Mononuclear cell (primary cell): Measurements from ENCODE around the gene FOXA2. TPM values are rescaled to one million over a fixed set of nuclear protein-coding genes. Genes with fewer than 3 reads are reported as not detected.

Experiments
- H3K27me3 ChIP-seq: 2 replicates; pipeline ENCODE4 v1.6.0; 2011; ENCODE audit warnings: low read length, control low read depth; ENCODE audit not compliant: insufficient read depth
- H3K4me1 ChIP-seq: 2 replicates; pipeline ENCODE4 v1.5.1; 2011; ENCODE audit warnings: mild to moderate bottlenecking, low read length, control low read depth; ENCODE audit not compliant: insufficient read depth
- H3K4me3 ChIP-seq: 2 replicates; pipeline ENCODE4 v1.5.1; 2011; ENCODE audit warnings: mild to moderate bottlenecking, low read length, moderate library complexity
- H3K9me3 ChIP-seq: 2 replicates; pipeline ENCODE4 v1.5.1; 2011; ENCODE audit warnings: low read depth, mild to moderate bottlenecking, control low read depth, low read length
- total RNA-seq: library from RNA; depleted of rRNA; stranded (reverse); fragments of >200 nt; gene quantifications from one replicate; pipeline ENCODE4 v1.2.3, GENCODE V29; 2012

FOXA2 gene
- total RNA-seq: not detected

GRCh38 chr20:22584522-22584921, at the start of gene FOXA2:
TSS of gene FOXA2 (minus strand) at chr20:22584572. CDS start at chr20:22584278, 294 bp downstream.
- H3K9me3 ChIP-seq: no peaks in the 10 kb centered on the region
- peaks cover 83% of the 10 kb centered on the region for H3K27me3 ChIP-seq
- H3K4me3 ChIP-seq: no peak within 1 kb of the TSS
- no peaks in the 10 kb centered on the region for H3K4me1 ChIP-seq

GRCh38 chr20:22630701-22631100, 46.3 kb upstream of the FOXA2 start:
- Histone ChIP-seq H3K4me1 (no peaks in the 10 kb centered on the region), H3K27me3 (no peaks in the 10 kb centered on the region), H3K9me3 (no peaks in the 10 kb centered on the region), H3K4me3 (no peak overlapping the region)

GRCh38 chr20:22629927-22630326, 45.6 kb upstream of the FOXA2 start:
- no peaks in the 10 kb centered on the region for H3K4me1 ChIP-seq
- no peak overlapping the region for H3K4me3 ChIP-seq
- no peaks in the 10 kb centered on the region for H3K27me3 ChIP-seq
- H3K9me3 ChIP-seq: no peaks in the 10 kb centered on the region

- H3K4me1 ChIP-seq: no peaks in the 10 kb centered on the region
- no peaks in the 10 kb centered on the region for H3K9me3 ChIP-seq
- H3K27me3 ChIP-seq: no peaks in the 10 kb centered on the region
- H3K4me3 ChIP-seq: no peak overlapping the region
Measured at GRCh38 chr20:22629447-22629846, 45.1 kb upstream of the FOXA2 start.

GRCh38 chr20:22626496-22626895, 42.1 kb upstream of the FOXA2 start:
- no peaks in the 10 kb centered on the region for H3K4me1 ChIP-seq
- H3K9me3 ChIP-seq: no peaks in the 10 kb centered on the region
- H3K27me3 ChIP-seq: no peaks in the 10 kb centered on the region
- H3K4me3 ChIP-seq: no peak overlapping the region

- no peak overlapping the region for H3K4me3 ChIP-seq
- H3K9me3 ChIP-seq: no peaks in the 10 kb centered on the region
- no peaks in the 10 kb centered on the region for H3K27me3 ChIP-seq
- no peaks in the 10 kb centered on the region for H3K4me1 ChIP-seq
Measured at GRCh38 chr20:22623211-22623610, 38.8 kb upstream of the FOXA2 start.

- H3K4me1 ChIP-seq: no peaks in the 10 kb centered on the region
Measured at GRCh38 chr20:22620342-22620741, 36.0 kb upstream of the FOXA2 start.

GRCh38 chr20:22619806-22620205, 35.4 kb upstream of the FOXA2 start:
- Histone ChIP-seq H3K4me1 (no peaks in the 10 kb centered on the region), H3K4me3 (no peak overlapping the region), H3K27me3 (no peaks in the 10 kb centered on the region), H3K9me3 (no peaks in the 10 kb centered on the region)

More at GRCh38 chr20:22620342-22620741, 36.0 kb upstream of the FOXA2 start:
- H3K4me3 ChIP-seq: no peak overlapping the region
- no peaks in the 10 kb centered on the region for H3K27me3 ChIP-seq
- no peaks in the 10 kb centered on the region for H3K9me3 ChIP-seq

- H3K4me3 ChIP-seq: no peak overlapping the region
- no peaks in the 10 kb centered on the region for H3K9me3 ChIP-seq
- no peaks in the 10 kb centered on the region for H3K27me3 ChIP-seq
- H3K4me1 ChIP-seq: no peaks in the 10 kb centered on the region
Measured at GRCh38 chr20:22619272-22619671, 34.9 kb upstream of the FOXA2 start.

- Histone ChIP-seq H3K9me3 (no peaks in the 10 kb centered on the region), H3K4me1 (no peaks in the 10 kb centered on the region), H3K4me3 (no peak overlapping the region)
Measured at GRCh38 chr20:22617160-22617559, 32.8 kb upstream of the FOXA2 start.

GRCh38 chr20:22616551-22616950, 32.2 kb upstream of the FOXA2 start:
- H3K27me3 ChIP-seq: no peaks in the 10 kb centered on the region
- H3K9me3 ChIP-seq: no peaks in the 10 kb centered on the region
- H3K4me1 ChIP-seq: no peaks in the 10 kb centered on the region
- H3K4me3 ChIP-seq: no peak overlapping the region

More at GRCh38 chr20:22617160-22617559, 32.8 kb upstream of the FOXA2 start:
- H3K27me3 ChIP-seq: no peaks in the 10 kb centered on the region

- Histone ChIP-seq H3K4me1 (no peaks in the 10 kb centered on the region), H3K9me3 (no peaks in the 10 kb centered on the region), H3K4me3 (no peak overlapping the region), H3K27me3 (no peaks in the 10 kb centered on the region)
Measured at GRCh38 chr20:22615425-22615824, 31.1 kb upstream of the FOXA2 start.

- Histone ChIP-seq H3K4me3 (no peak overlapping the region), H3K9me3 (no peaks in the 10 kb centered on the region), H3K27me3 (no peaks in the 10 kb centered on the region), H3K4me1 (no peaks in the 10 kb centered on the region)
Measured at GRCh38 chr20:22611636-22612035, 27.3 kb upstream of the FOXA2 start.

- Histone ChIP-seq H3K4me1 (no peaks in the 10 kb centered on the region), H3K4me3 (no peak overlapping the region), H3K9me3 (no peaks in the 10 kb centered on the region), H3K27me3 (no peaks in the 10 kb centered on the region)
Measured at GRCh38 chr20:22607695-22608094, 23.3 kb upstream of the FOXA2 start.

- no peak overlapping the region for H3K4me3 ChIP-seq
- no peaks in the 10 kb centered on the region for H3K27me3 ChIP-seq
- H3K4me1 ChIP-seq: no peaks in the 10 kb centered on the region
- no peaks in the 10 kb centered on the region for H3K9me3 ChIP-seq
Measured at GRCh38 chr20:22604815-22605214, 20.4 kb upstream of the FOXA2 start.

- no peaks in the 10 kb centered on the region for H3K4me1 ChIP-seq
- H3K9me3 ChIP-seq: no peaks in the 10 kb centered on the region
- no peak overlapping the region for H3K4me3 ChIP-seq
- H3K27me3 ChIP-seq: no peaks in the 10 kb centered on the region
Measured at GRCh38 chr20:22601361-22602141, 17.2 kb upstream of the FOXA2 start.
